ENCODE data around the gene RIBC2.

DNA sequence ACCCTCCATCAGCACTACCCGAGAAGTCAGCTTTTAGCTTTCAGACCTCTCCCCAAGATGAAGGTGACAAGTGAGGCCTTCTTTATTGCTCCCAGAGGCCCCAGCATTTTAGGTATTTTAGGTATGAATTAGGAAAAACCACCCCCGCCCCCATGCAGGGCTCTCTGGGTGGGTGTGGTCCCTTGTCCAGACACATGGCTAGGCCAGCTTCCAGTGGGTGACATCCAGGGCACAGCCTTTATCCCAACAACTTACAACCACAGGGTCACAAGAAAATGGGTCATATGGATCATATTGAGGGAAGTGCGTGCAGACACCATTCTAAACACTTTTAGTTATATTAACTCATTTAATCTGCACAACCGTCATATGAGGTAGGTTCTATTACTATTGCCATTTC is 42.1 kb downstream of the RIBC2 start:
- TF ChIP-seq TCF4 (CRISPR knock-in tag; IDR thresholded peaks at IDR 0.05; ENCODE audit: borderline replicate concordance) (no peak), GLIS3 (CRISPR knock-in tag; IDR thresholded peaks at IDR 0.05) (no peak), ISL1 (CRISPR knock-in tag; IDR thresholded peaks at IDR 0.05) (no peak), ZC3H10 (CRISPR knock-in tag; IDR thresholded peaks at IDR 0.05) (no peak), TOX (CRISPR knock-in tag; IDR thresholded peaks at IDR 0.05; ENCODE audit: borderline replicate concordance) (no peak), CSDC2 (CRISPR knock-in tag; IDR thresholded peaks at IDR 0.05) (no peak), RARB (CRISPR knock-in tag; IDR thresholded peaks at IDR 0.05) (no peak), ZFP30 (CRISPR knock-in tag; IDR thresholded peaks at IDR 0.05) (no peak)
- TF ChIP-seq, protein P1, sequence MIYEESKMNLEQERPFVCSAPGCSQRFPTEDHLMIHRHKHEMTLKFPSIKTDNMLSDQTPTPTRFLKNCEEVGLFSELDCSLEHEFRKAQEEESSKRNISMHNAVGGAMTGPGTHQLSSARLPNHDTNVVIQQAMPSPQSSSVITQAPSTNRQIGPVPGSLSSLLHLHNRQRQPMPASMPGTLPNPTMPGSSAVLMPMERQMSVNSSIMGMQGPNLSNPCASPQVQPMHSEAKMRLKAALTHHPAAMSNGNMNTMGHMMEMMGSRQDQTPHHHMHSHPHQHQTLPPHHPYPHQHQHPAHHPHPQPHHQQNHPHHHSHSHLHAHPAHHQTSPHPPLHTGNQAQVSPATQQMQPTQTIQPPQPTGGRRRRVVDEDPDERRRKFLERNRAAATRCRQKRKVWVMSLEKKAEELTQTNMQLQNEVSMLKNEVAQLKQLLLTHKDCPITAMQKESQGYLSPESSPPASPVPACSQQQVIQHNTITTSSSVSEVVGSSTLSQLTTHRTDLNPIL (CRISPR knock-in tag; IDR thresholded peaks at IDR 0.05; ENCODE audit: low read depth), result no peak
- TF ChIP-seq, protein P2, sequence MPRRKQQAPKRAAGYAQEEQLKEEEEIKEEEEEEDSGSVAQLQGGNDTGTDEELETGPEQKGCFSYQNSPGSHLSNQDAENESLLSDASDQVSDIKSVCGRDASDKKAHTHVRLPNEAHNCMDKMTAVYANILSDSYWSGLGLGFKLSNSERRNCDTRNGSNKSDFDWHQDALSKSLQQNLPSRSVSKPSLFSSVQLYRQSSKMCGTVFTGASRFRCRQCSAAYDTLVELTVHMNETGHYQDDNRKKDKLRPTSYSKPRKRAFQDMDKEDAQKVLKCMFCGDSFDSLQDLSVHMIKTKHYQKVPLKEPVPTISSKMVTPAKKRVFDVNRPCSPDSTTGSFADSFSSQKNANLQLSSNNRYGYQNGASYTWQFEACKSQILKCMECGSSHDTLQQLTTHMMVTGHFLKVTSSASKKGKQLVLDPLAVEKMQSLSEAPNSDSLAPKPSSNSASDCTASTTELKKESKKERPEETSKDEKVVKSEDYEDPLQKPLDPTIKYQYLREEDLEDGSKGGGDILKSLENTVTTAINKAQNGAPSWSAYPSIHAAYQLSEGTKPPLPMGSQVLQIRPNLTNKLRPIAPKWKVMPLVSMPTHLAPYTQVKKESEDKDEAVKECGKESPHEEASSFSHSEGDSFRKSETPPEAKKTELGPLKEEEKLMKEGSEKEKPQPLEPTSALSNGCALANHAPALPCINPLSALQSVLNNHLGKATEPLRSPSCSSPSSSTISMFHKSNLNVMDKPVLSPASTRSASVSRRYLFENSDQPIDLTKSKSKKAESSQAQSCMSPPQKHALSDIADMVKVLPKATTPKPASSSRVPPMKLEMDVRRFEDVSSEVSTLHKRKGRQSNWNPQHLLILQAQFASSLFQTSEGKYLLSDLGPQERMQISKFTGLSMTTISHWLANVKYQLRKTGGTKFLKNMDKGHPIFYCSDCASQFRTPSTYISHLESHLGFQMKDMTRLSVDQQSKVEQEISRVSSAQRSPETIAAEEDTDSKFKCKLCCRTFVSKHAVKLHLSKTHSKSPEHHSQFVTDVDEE (CRISPR knock-in tag; IDR thresholded peaks at IDR 0.05), result no peak
- TF ChIP-seq, protein P3, sequence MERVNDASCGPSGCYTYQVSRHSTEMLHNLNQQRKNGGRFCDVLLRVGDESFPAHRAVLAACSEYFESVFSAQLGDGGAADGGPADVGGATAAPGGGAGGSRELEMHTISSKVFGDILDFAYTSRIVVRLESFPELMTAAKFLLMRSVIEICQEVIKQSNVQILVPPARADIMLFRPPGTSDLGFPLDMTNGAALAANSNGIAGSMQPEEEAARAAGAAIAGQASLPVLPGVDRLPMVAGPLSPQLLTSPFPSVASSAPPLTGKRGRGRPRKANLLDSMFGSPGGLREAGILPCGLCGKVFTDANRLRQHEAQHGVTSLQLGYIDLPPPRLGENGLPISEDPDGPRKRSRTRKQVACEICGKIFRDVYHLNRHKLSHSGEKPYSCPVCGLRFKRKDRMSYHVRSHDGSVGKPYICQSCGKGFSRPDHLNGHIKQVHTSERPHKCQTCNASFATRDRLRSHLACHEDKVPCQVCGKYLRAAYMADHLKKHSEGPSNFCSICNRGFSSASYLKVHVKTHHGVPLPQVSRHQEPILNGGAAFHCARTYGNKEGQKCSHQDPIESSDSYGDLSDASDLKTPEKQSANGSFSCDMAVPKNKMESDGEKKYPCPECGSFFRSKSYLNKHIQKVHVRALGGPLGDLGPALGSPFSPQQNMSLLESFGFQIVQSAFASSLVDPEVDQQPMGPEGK (CRISPR knock-in tag; IDR thresholded peaks at IDR 0.05; ENCODE audit: borderline replicate concordance), result no peak
